ENCODE measurements around the gene SEPTIN2. TPM values are rescaled to one million over a fixed set of nuclear protein-coding genes. Genes with fewer than 3 reads are reported as not detected.

Gene SEPTIN2
- total RNA-seq = 238 and 242 TPM in 2 replicates

GRCh38 chr2:241315879-241316631, at the start of gene SEPTIN2:
TSS of gene SEPTIN2 (plus strand) at chr2:241315925. CDS start at chr2:241324233, 8,308 bp downstream.

GRCh38 chr2:241315093-241315878, 439 bp upstream of the SEPTIN2 start, which contains the start of gene HDLBP:
TSS of gene HDLBP (minus strand) at chr2:241315672. CDS start at chr2:241266869, 48,803 bp downstream.

GRCh38 chr2:241355983-241356870, 40.5 kb downstream of the SEPTIN2 start, which contains the start of gene FARP2:
TSS of gene FARP2 (plus strand) at chr2:241356285. CDS start at chr2:241373108, 16,823 bp downstream.

Other genes with a start within 250 kb of the SEPTIN2 start
- 15.0 and 20.9 TPM in 2 replicates for gene MTERF4, start 213.6 kb upstream of the SEPTIN2 start, total RNA-seq
- gene PASK, start 166.5 kb upstream of the SEPTIN2 start, total RNA-seq = 4.9 and 8.6 TPM in 2 replicates
- 38.4 and 43.5 TPM in 2 replicates for gene PPP1R7, start 165.5 kb upstream of the SEPTIN2 start, total RNA-seq
- gene ANO7, start 127.2 kb upstream of the SEPTIN2 start, total RNA-seq = 1.3 and 1.8 TPM in 2 replicates
- 440 and 663 TPM in 2 replicates for gene HDLBP, start 253 bp upstream of the SEPTIN2 start, total RNA-seq
- 24.3 and 33.2 TPM in 2 replicates for gene FARP2, start 40.4 kb downstream of the SEPTIN2 start, total RNA-seq
- gene STK25, start 192.7 kb downstream of the SEPTIN2 start, total RNA-seq = 279 and 283 TPM in 2 replicates
- 77.7 and 133 TPM in 2 replicates for gene BOK, start 242.8 kb downstream of the SEPTIN2 start, total RNA-seq